Smooth muscle cell of the umbilical artery (primary cell): ENCODE measurements around the gene DGAT2. TPM values are rescaled to one million over a fixed set of nuclear protein-coding genes. Genes with fewer than 3 reads are reported as not detected.

Experiments
- total RNA-seq: library from RNA; depleted of rRNA; stranded (reverse); fragments of >200 nt; gene quantifications from 2 replicates; pipeline ENCODE4 v1.2.3, GENCODE V29; 2014

DGAT2 gene, protein sequence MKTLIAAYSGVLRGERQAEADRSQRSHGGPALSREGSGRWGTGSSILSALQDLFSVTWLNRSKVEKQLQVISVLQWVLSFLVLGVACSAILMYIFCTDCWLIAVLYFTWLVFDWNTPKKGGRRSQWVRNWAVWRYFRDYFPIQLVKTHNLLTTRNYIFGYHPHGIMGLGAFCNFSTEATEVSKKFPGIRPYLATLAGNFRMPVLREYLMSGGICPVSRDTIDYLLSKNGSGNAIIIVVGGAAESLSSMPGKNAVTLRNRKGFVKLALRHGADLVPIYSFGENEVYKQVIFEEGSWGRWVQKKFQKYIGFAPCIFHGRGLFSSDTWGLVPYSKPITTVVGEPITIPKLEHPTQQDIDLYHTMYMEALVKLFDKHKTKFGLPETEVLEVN
- 2.5 and 5.6 TPM in 2 replicates for total RNA-seq

GRCh38 chr11:75768112-75768908, at the start of gene DGAT2:
Gene DGAT2, plus strand, starts transcription at chr11:75768778. Its CDS starts 214 bp downstream, at chr11:75768992.

DNA sequence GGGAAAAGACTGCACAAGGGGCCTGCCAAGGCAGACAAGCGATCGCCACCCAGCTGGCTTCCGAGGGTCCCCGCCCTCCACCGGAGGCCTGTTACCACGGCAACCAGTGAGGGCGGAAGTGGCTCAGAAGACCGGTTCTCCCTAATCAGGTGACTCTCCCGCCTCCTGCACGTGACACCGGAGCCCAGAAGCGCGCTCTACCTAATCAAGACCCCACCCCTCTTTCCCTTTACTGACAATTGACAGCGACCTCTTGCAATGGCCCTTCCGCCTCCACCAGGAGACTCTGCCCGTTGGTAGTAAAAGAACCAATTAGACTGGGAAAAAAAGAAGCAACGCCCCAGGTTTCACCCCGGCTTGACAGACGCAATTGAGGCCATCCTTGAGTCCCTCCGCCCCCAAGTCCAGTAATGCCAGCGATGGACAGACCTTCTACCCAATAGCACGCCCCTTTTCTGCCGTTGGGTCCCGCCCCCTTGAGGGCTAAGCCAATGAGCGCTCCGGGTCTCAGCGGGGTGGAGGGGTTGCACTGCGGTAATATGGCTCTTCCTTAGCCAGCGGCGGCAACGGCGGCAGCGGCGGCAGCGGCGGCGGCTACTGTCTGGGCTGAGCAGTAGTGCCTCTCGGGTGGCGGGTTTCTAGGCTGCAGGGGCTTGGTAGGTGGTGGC, 46.2 kb downstream of the DGAT2 start, which contains the start of gene UVRAG:
UVRAG (plus strand) TSS at position 534 of the 668 bp plus-strand sequence. CDS start 198 bp downstream, outside the sequence.

Other genes with a start within 250 kb of the DGAT2 start
- 1.2 and 2.2 TPM in 2 replicates for gene GDPD5, start 242.8 kb upstream of the DGAT2 start, total RNA-seq
- gene SERPINH1, start 206.5 kb upstream of the DGAT2 start, total RNA-seq: 2,762 and 2,951 TPM in 2 replicates
- 0.59 and 0.69 TPM in 2 replicates for gene MAP6, start 99.7 kb upstream of the DGAT2 start, total RNA-seq
- not detected in 2 replicates for gene MOGAT2, start 50.9 kb upstream of the DGAT2 start, total RNA-seq
- gene UVRAG, start 46.4 kb downstream of the DGAT2 start, total RNA-seq: 19.0 and 20.0 TPM in 2 replicates